Adrenal gland (tissue), 12 donors: ENCODE data around the gene ARPC1A. TPM values are rescaled to one million over a fixed set of nuclear protein-coding genes. Genes with fewer than 3 reads are reported as not detected.

Experiments
- DNase-seq, 7 donors: peaks; one replicate each; pipeline ENCODE4 v3.0.0-alpha.2; 2019 to 2020
- H3K27ac ChIP-seq, 5 donors: fragments of 200-600 bp; sonication (generic) in 4 of 5; 1 replicate in 3 of 5; 2 replicates in 2 of 5; pipeline versions ENCODE4 v1.5.1 to v1.8.0; 2016 to 2020; ENCODE audit warnings: mild to moderate bottlenecking in 1 of 5
- H3K27me3 ChIP-seq: fragments of 200-600 bp; 2 replicates; pipeline ENCODE4 v1.8.0; 2021
- H3K36me3 ChIP-seq, 2 donors: fragments of 200-600 bp; replicated peaks in 1 of 2; 1 replicate in 1 of 2; 2 replicates in 1 of 2; pipeline versions ENCODE4 v1.5.1 to v1.8.0; 2018 to 2022
- H3K4me1 ChIP-seq, 2 donors: fragments of 200-600 bp; replicated peaks in 1 of 2; 1 replicate in 1 of 2; 2 replicates in 1 of 2; pipeline versions ENCODE4 v1.5.1 to v1.8.0; 2018 to 2021
- H3K4me3 ChIP-seq, 4 donors: fragments of 200-600 bp; sonication (generic) in 3 of 4; one replicate each; pipeline ENCODE4 v1.5.1; 2016 to 2018
- H3K9me3 ChIP-seq, 3 donors: fragments of 200-600 bp; sonication (generic) in 1 of 3; replicated peaks in 1 of 3; 1 replicate in 2 of 3; 2 replicates in 1 of 3; pipeline versions ENCODE4 v1.5.1 to v1.8.0; 2016 to 2021
- POLR2A ChIP-seq, 2 donors: fragments of 450-650 bp; IDR thresholded peaks; one replicate each; pipeline ENCODE4 v1.6.1; 2017; ENCODE audit warnings: antibody characterized with exemption in 2 of 2, mild to moderate bottlenecking in 2 of 2, moderate library complexity in 1 of 2
- WGBS, 4 donors: extraction: QIAGEN DNeasy Blood & Tissue Kit in 2 of 4; methylation state at CpG; one replicate each; pipeline versions ENCODE4 v1.1.5 to v1.1.7; 2013 to 2017; 5-methylcytosine and 5-hydroxymethylcytosine counted together
- intact Hi-C, 2 donors: fragments of 100-400 bp; cut with DNase I; formaldehyde crosslinking; loops; one replicate each; pipeline versions ENCODE4 v1.14.1 to v1.15.0; 2022 to 2023
- polyA plus RNA-seq, 3 donors: library from polyadenylated mRNA; stranded (reverse); fragments of 200-250 nt in 2 of 3; fragments of 350-450 nt in 1 of 3; fragmentation: Illumina TruSeq in 1 of 3; extraction: RNeasy Lipid Tissue Mini Kit (QIAGEN cat#74804) in 1 of 3; gene quantifications; one replicate each; pipeline ENCODE4 v1.2.3, GENCODE V29; 2013 to 2014
- total RNA-seq, 9 donors: library from RNA; depleted of rRNA in 4 of 9; stranded (reverse); fragments of >200 nt in 4 of 9; fragments of 120-200 nt in 1 of 9; fragmentation: NEBNext Ultra II Directional in 1 of 9; extraction: Animal tissue kit (Norgen Biotek cat#: 25700) in 1 of 9; gene quantifications; one replicate each; pipeline versions ENCODE4 v1.1.0 to v1.2.4, GENCODE V29; 2013 to 2023
- TF ChIP-seq, protein P1 (sequence below), 6 experiments: fragments of 450-650 bp in 4 of 6; fragments of 200-600 bp in 2 of 6; sonication (generic) in 1 of 6; IDR thresholded peaks; 1 replicate in 5 of 6; 2 replicates in 1 of 6; pipeline versions ENCODE4 v1.5.1 to v1.8.0; 2016 to 2021; ENCODE audit warnings: antibody characterized with exemption in 6 of 6, mild to moderate bottlenecking in 2 of 6, moderate library complexity in 1 of 6
- donor health status: healthy with polysubstance abuse.
- donor health status: Bipolar disorder and iron deficiency.
- donor health status: DM: yes; HTN: yes; CAD: no.
- donor health status: DM: no; HTN: no; CAD: no.
- donor health status: DM: no; HTN: no; CAD: no.
- donor health status: DM: yes; HTN: yes; CAD: no.

ARPC1A gene
- total and polyA plus RNA-seq, 12 donors = 118 to 214 (median 152) TPM

DNA sequence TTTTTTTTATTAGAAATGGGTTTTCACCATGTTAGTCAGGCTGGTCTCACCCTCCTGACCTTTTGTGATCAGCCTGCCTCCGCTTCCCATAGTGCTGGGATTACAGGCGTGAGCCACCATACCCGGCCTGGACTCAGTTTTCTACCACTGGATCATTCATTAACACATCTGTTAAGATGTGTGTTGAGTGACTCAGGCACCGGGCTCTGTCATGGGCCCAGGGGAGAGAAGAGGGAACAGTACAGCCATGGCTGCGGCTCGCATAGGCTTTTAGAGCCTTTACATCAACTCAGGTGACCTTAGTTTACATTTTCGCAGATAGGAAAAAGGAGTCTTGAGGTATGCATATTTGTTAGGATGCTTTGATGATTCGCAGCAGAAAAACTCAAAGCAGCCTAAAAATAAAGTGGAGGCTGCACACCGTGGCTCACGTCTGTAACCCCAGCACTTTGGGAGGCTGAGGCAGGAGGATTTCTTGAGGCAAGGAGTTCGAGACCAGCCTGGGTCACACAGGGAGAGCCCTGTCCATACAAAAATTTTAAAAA is 45.8 kb downstream of the ARPC1A start:
- intact Hi-C loops = no loop called here
- 86 to 92% (median 91%) methylated on average over 11 of the region's 11 CpGs for WGBS, 4 donors
- no peak for TF ChIP-seq POLR2A (IDR thresholded peaks at IDR 0.05)
- TF ChIP-seq, protein P1, sequence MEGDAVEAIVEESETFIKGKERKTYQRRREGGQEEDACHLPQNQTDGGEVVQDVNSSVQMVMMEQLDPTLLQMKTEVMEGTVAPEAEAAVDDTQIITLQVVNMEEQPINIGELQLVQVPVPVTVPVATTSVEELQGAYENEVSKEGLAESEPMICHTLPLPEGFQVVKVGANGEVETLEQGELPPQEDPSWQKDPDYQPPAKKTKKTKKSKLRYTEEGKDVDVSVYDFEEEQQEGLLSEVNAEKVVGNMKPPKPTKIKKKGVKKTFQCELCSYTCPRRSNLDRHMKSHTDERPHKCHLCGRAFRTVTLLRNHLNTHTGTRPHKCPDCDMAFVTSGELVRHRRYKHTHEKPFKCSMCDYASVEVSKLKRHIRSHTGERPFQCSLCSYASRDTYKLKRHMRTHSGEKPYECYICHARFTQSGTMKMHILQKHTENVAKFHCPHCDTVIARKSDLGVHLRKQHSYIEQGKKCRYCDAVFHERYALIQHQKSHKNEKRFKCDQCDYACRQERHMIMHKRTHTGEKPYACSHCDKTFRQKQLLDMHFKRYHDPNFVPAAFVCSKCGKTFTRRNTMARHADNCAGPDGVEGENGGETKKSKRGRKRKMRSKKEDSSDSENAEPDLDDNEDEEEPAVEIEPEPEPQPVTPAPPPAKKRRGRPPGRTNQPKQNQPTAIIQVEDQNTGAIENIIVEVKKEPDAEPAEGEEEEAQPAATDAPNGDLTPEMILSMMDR (IDR thresholded peaks at IDR 0.05) = no peak
- peaks cover 0 to 13% of the 10 kb centered on the region in 2 donors for H3K36me3 ChIP-seq
- peaks cover 0 to 12% of the 10 kb centered on the region in 2 donors for H3K4me1 ChIP-seq
- no peaks in the 10 kb centered on the region for H3K27me3 ChIP-seq
- no peak for DNase-seq
- H3K27ac ChIP-seq = no peak overlapping the region
- no peaks in the 10 kb centered on the region for H3K9me3 ChIP-seq
- H3K4me3 ChIP-seq = no peak overlapping the region

DNA sequence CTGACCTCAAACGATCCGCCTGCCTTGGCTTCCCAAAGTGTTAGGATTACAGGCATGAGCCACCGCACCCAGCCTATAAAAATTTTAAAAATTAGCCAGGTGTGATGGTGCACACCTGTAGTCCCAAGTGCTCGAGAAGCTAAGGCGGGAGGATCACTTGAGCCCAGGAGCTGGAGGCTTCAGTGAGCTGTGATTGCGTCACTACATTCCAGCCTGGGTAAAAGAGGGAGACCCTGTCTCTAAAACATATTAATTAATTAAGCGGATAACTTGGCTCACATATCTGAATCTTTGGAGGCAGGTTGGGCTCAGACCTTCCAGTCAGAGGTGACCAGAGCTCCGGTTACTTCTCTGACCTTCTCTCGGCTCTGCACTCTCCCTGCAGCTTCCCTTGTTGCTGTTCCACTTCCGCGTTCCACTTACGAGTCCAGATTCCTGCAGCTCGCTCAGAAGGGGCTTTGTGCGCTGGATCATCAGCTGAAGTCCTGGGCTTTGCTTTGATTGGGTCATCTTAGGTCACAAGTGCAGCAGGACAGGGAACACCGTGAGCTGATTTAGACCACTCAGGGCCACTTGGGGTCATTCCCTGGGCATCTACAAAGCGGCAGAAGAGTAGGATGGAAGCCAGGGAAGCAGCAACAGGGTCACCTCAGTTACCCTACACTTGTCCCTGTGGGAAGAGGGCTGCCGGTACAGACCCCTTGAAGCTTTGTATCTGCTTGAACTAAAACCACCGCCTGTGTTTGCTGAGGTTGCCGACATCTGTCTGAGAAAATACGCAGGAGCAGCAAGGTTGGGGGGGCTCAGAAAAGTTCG is 46.8 kb downstream of the ARPC1A start:
- DNase-seq = no peak
- Histone ChIP-seq H3K36me3 (peaks cover 0 to 3% of the 10 kb centered on the region in 2 donors), H3K4me3 (no peak overlapping the region), H3K27ac (peak overlapping the region in 2 of 5 donors; percentile 15 to 44), H3K27me3 (no peaks in the 10 kb centered on the region), H3K9me3 (no peaks in the 10 kb centered on the region), H3K4me1 (peaks cover 0 to 14% of the 10 kb centered on the region in 2 donors)
- WGBS, 4 donors = 61 to 65% (median 63%) methylated on average over 20 to 21 of the region's 21 CpGs
- TF ChIP-seq POLR2A (IDR thresholded peaks at IDR 0.05) = no peak
- TF ChIP-seq, protein P1 (IDR thresholded peaks at IDR 0.05) = no peak
- intact Hi-C loops = no loop called here

DNA sequence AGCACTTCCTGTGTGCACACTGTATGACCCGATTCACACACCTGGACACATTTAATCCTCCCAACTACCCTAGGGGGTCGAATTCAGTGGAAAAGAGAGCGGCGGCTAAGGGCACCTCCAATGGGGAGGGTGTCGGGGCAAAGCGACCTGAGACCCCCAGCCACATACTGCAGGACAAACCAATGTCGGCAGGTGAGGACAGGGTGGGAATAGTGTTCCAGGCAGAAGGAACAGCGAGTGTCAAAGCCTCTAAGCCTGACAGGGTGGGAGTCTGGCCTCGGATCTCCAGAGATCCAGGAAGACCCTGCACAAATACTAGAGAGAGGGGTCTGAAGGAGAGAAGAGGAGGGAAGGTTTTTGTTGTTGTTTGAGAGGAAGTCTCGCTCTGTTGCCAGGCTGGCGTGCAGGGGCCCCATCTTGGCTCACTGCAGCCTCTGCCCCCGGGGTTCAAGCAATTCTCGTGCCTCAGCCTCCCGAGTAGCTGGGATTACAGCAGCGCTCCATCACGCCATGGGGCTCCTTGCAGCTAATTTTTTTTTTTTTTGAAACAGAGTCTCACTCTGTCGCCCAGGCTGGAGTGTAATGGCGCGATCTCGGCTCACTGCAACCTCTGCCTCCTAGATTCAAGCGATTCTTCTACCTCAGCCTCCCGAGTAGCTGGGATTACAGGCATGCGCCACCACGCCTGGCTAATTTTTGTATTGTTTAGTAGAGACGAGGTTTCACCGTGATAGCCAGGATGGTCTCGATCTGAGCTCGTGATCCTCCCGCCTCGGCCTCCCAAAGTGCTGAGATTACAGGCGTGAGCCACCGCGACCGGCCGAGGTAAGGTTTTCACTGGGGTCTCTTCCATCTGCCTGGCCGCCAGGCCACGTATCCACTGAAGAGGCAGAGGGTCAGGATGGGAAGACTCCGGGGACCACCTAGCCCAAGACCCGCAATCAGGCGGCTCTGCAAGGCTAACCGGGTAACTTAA is 47.7 kb downstream of the ARPC1A start:
- 86 to 92% (median 89%) methylated on average over 37 to 41 of the region's 41 CpGs for WGBS, 4 donors
- peak overlapping the region in 2 of 4 donors; percentile 68 to 84 for H3K4me3 ChIP-seq
- H3K27me3 ChIP-seq = no peaks in the 10 kb centered on the region
- DNase-seq = no peak
- intact Hi-C loops = no loop called here
- H3K4me1 ChIP-seq = peaks cover 0 to 14% of the 10 kb centered on the region in 2 donors
- H3K27ac ChIP-seq = peak overlapping the region in 3 of 5 donors; percentile 64 to 92 (median 79)
- no peaks in the 10 kb centered on the region for H3K9me3 ChIP-seq
- H3K36me3 ChIP-seq = no peaks in the 10 kb centered on the region
- no peak for TF ChIP-seq POLR2A (IDR thresholded peaks at IDR 0.05)
- TF ChIP-seq, protein P1 (IDR thresholded peaks at IDR 0.05) = no peak
